HG03520 (cell line): ENCODE data around the gene CUL3.

Source experiments
- ATAC-seq: cut with Tn5 transposase; IDR thresholded peaks from one replicate; pipeline ENCODE4 v1.9.1; 2021; ENCODE audit warnings: mild to moderate bottlenecking, moderate library complexity; ENCODE audit not compliant: unreplicated experiment

The CUL3 gene

DNA sequence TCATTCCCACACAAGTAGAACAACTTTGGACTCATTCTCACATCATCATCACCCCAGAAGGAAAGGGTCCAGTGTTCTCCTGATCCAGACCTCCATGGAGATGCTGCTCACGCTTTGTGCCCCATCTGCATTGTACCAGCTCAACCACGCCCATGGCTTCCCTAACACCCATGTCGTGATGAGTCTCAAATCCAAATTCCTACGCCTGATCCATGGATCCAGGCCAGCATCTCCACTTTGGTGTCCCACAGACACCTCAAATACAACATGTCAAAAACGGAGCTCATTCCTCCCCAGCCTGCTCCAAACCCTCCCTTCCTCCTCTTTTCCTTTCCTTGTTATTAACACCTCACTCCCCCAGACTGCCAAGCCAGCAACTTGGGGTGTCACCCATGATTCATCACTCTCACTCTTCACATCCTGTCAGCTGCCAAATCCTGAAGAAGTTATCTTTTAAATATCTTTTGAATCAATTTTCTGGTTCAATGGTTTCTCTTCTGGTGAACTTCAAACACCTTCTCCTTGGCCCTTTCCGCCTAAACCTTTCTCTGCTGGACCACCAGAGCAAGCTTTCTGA, 153.1 kb downstream of the CUL3 start:
- ATAC-seq, result no peak

DNA sequence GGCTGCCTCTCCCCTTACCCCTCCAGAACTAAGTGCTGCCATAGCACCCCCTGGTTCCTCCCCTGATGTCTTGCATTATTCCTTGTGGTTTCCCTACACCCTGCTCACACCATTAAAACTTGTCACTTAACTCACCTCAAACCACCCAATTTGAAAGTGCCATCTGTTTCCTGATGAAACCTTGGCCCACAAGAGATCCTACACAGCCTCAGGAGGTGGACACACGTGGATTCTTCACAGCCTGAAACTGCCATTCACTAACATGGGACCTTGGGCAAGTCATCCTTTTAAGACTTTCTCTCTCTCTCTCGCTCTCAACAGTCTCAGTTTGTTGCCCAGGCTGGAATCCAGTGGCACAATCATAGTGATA, 155.7 kb downstream of the CUL3 start:
- ATAC-seq, result no peak

DNA sequence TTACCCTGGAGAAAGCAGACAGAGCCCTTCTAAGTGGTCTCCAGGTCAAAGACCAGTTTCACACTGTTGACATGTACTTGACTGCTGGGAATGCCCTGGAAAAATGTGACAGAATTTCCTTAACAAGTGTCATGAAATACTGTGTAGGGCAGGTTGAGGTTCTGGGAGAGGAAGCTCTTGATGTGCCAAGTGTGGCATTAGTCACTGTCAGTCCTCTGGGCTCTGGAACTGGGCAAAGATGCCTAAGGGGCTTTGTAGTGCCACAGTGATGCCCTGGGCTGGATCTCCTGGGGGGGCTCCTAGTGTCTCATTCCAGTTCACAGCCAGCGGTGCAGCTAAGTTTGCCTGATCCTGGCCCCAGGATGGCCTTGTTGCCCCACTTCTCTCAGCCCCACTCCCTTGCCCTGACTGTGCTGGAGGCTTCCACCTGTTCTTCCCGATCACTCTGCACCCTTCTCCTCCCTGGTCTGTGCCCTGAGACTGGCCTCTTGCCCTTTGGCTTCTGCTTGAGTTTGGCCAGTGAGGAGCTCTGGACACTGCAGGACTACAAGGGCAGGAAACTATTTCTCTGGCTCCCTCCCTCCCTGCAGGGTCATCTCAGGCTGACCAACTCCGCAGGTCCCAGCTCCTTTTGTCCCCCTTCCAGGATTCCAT, 156.2 kb downstream of the CUL3 start:
- no peak for ATAC-seq

DNA sequence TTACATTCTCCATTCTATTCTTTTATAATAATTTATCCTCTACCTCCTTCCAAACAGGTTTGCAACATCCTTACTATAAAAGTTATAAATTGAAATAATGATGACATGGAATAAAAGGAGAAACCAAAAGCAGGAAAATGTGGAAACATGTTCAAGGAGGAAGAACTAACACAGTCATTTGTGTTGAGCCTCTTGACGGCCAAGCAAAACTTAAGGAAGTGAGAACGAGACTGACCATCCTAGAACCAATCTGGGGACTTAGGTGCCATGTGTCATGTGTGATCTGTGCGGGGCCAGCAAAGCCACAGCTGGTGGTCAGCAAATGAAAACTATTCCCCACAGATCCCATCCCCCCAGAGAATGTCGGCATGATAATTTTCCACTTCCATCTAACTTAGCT, 157.7 kb downstream of the CUL3 start:
- no peak for ATAC-seq

DNA sequence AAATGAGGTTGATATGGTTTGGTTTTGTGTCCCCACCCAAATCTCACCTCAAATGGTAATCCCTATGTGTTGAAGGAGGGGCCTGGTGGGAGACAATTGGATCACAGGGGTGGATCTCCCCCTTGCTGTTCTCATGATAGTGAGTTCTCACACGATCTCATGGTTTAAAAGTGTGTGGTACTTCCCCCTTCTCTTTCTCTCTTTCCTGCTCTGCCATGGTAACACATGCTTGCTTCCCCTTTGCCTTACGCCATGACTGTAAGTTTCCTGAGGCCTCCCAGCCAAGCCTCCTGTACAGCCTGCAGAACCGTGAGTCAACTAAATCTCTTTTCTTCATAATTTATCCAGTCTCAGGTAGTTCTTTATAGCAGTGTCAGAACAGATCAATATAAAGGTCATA, 158.5 kb downstream of the CUL3 start:
- no peak for ATAC-seq

DNA sequence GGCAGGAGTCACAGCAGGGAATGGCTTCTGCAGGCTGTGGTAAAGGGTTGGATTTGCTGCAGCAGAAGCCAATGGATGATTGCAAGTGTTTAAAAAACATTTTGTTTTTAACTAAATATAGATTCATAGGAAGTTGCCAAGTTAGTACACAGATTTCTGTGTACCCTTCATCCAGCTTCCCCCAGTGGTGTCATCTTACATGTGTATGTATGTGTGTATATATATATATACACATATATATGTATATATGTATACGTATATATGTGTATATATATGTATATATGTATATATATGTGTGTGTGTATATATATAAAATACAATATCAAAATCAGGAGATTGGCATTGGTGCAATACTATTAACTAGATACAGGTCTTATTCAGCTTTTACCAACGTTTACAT, 164.1 kb downstream of the CUL3 start:
- no peak for ATAC-seq
